Cortex of kidney (tissue), 1 donor: ENCODE results near the gene PRUNE1.

Source experiments
- DNase-seq: peaks from one replicate; lab custom pipeline; 2025; lab: John Stamatoyannopoulos, UW

The PRUNE1 gene

GRCh38 chr1:151006327-151007052 lies 1.8 kb upstream of the PRUNE1 start, which contains the start of gene MINDY1:
Gene MINDY1 (minus strand): TSS chr1:151006902. CDS start chr1:151002617, 4,285 bp downstream.
- no peak for DNase-seq

DNA sequence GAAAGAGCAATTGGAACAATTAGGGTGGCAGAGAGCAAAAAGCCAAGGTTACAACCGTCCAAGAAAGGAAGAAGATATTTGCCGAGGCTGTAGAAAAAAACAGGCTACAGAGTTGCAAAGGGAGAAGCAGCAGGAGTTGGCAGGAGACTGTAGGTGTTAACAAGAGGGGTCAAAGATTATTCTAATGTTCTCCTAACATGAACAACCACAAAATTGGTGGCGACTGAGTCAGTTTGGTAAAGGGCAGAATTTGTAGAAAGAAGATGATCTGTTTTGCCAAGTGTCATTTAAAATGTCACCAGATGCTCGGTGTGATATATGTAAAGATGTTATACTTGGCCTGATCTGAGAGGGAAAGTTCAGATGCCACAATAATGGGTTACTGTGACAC lies 401 bp upstream of the PRUNE1 start:
- no peak for DNase-seq

GRCh38 chr1:151009206-151009587 lies 948 bp downstream of the PRUNE1 start:
- no peak for DNase-seq

GRCh38 chr1:151009674-151010345 lies 1.6 kb downstream of the PRUNE1 start:
- DNase-seq: no peak

- DNase-seq: no peak
Measured at GRCh38 chr1:151010346-151010726, 2.1 kb downstream of the PRUNE1 start.

- DNase-seq: no peak
Measured at GRCh38 chr1:151011154-151011850, 3.1 kb downstream of the PRUNE1 start.

GRCh38 chr1:151012684-151013471 lies 4.6 kb downstream of the PRUNE1 start:
- DNase-seq: no peak

- DNase-seq: no peak
Measured at GRCh38 chr1:151013518-151013917, 5.3 kb downstream of the PRUNE1 start.

DNA sequence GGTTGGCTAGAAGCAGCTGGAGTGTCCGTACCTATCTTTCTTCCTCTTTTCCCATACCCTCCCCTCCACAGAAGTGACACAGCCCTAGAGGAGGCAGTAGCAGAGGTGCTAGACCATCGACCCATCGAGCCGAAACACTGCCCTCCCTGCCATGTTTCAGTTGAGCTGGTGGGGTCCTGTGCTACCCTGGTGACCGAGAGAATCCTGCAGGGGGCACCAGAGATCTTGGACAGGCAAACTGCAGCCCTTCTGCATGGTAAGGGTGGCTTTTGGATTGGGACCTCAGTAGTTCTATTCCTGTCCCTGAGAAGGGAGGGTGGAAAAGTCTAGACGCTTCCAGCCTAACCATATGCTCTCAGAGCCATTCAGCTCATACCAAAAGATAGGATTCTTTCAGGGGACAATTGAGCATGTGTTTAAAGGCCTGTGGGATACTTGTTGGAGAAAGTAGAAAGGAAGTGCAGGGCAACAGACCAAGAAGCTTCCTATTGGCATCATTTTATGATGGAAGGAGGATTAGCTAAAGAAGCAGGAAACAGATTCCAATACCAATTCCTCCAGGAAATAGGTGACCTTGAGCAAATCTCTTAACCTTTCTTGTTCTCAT lies 16.4 kb downstream of the PRUNE1 start:
- DNase-seq: no peak

DNA sequence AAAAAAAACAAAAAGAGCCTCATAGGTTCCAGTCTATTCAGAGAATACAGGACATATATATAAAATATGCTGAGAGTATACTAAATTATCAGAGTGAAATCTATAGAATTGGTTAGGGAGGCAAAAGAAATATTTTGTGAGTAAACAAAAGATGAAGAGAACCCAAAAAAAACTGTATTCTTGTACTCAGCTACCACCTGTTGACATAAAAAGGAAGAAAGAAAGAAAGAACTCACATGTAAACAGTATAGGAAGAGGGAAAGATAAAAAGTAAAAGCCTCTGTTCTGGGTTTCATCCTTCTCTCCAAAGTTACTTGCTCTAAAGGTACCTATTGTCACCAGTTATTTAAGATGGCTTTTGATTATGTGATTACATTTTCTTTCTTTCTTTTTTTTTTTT lies 18.2 kb downstream of the PRUNE1 start:
- no peak for DNase-seq

- DNase-seq: no peak
Measured at GRCh38 chr1:151032164-151032563, 23.9 kb downstream of the PRUNE1 start.

- DNase-seq: no peak
Measured at GRCh38 chr1:151035167-151035566, 26.9 kb downstream of the PRUNE1 start.

DNA sequence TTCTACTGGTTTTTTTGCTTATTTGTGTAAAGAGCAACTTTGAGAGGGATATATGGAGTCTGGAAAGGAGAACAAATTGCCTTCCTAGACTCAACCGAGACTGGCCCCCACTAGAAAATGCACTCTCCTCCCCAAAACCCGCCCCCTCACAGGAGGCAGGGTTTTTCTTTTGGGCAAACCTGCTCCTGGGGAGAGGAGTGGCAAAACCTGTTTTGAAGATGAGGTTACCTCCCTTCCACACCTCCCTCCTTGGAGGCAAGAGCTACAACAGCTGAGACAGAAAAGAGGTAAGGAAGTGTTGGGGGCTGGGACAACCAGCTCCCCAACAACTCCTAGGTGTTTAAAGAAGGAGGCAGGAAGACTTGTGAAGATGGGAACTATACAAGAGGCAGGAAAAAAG lies 28.1 kb downstream of the PRUNE1 start, which contains the start of gene BNIPL:
BNIPL (plus strand) TSS at position 231 of the 400 bp plus-strand sequence; CDS start at position 371, 140 bp downstream.
- no peak for DNase-seq

- no peak for DNase-seq
Measured at GRCh38 chr1:151037032-151037431, 28.8 kb downstream of the PRUNE1 start.

- no peak for DNase-seq
Measured at GRCh38 chr1:151039521-151039920, 31.3 kb downstream of the PRUNE1 start.

GRCh38 chr1:151043163-151043562 lies 34.9 kb downstream of the PRUNE1 start:
- DNase-seq: no peak

GRCh38 chr1:151047591-151047924 lies 39.3 kb downstream of the PRUNE1 start, which contains the start of gene C1orf56:
Gene C1orf56 (plus strand): TSS chr1:151047751. CDS start chr1:151047848, 97 bp downstream.
- peak; percentile 28 for DNase-seq

- no peak for DNase-seq
Measured at GRCh38 chr1:151047925-151048644, 39.8 kb downstream of the PRUNE1 start.

- no peak for DNase-seq
Measured at GRCh38 chr1:151048645-151049032, 40.4 kb downstream of the PRUNE1 start.

- DNase-seq: no peak
Measured at GRCh38 chr1:151049458-151049857, 41.2 kb downstream of the PRUNE1 start.
